H1 (cell line): ENCODE measurements around the gene PPP1R12C. TPM values are rescaled to one million over a fixed set of nuclear protein-coding genes. Genes with fewer than 3 reads are reported as not detected.
A peak's percentile ranks its signal among the peaks of the same experiment; 100 is the strongest.

Source experiments
- ASH2L ChIP-seq: fragments of 200-600, 300-600 bp; sonication (generic); IDR thresholded peaks from one replicate; pipeline ENCODE4 v1.7.1; 2017; ENCODE audit warnings: low read length
- CBX8 ChIP-seq: fragments of 300-800, 300-1000 bp; sonication (generic); IDR thresholded peaks from 2 replicates; pipeline ENCODE4 v1.7.1; 2016; ENCODE audit warnings: low read depth, low read length, borderline replicate concordance
- CEBPB ChIP-seq: IDR thresholded peaks from 2 replicates; pipeline ENCODE4 v1.6.1; 2012; ENCODE audit warnings: low read depth, low read length
- CREB1 ChIP-seq: IDR thresholded peaks from 2 replicates; pipeline ENCODE4 v1.6.1; 2012; ENCODE audit warnings: inconsistent platforms
- CTBP2 ChIP-seq: IDR thresholded peaks from 2 replicates; pipeline ENCODE4 v1.7.0; 2011; ENCODE audit warnings: borderline replicate concordance, mild to moderate bottlenecking, moderate library complexity, mixed read lengths, low read length; ENCODE audit not compliant: insufficient read depth, insufficient read length
- CTCF ChIP-seq, 3 experiments: IDR thresholded peaks; 1 replicate in 2 of 3; 2 replicates in 1 of 3; pipeline versions ENCODE4 v1.5.1 to v1.6.1; 2011; ENCODE audit warnings: low read length in 3 of 3, mild to moderate bottlenecking in 3 of 3, inconsistent platforms in 2 of 3, low read depth in 1 of 3, moderate library complexity in 1 of 3; ENCODE audit not compliant: insufficient read depth in 1 of 3; ENCODE audit errors: control extremely low read depth in 1 of 3
- EZH2 ChIP-seq: fragments of 200-600 bp; sonication (generic); IDR thresholded peaks from 2 replicates; pipeline ENCODE4 v1.7.1; 2012; ENCODE audit warnings: low read depth, mild to moderate bottlenecking, moderate library complexity, low read length, inconsistent platforms; ENCODE audit not compliant: severe bottlenecking
- FOSL1 ChIP-seq: IDR thresholded peaks from 2 replicates; pipeline ENCODE4 v1.6.1; 2011; ENCODE audit warnings: mild to moderate bottlenecking, low read depth, low read length, moderate library complexity; ENCODE audit not compliant: insufficient read depth
- HDAC2 ChIP-seq, 2 experiments: fragments of 300-600 bp in 1 of 2; sonication (generic) in 1 of 2; IDR thresholded peaks; 2 replicates each; pipeline ENCODE4 v1.6.1; 2011 to 2012; ENCODE audit warnings: low read depth in 2 of 2, low read length in 2 of 2, mild to moderate bottlenecking in 2 of 2, moderate library complexity in 2 of 2, borderline replicate concordance in 1 of 2, inconsistent platforms in 1 of 2
- JUND ChIP-seq: IDR thresholded peaks from 2 replicates; pipeline ENCODE4 v1.6.1; 2011; ENCODE audit warnings: mild to moderate bottlenecking, improper control_type of control experiment, low read length
- KDM1A ChIP-seq: fragments of 200-600, 300-600 bp; sonication (generic); IDR thresholded peaks from 2 replicates; pipeline ENCODE4 v1.7.1; 2016; ENCODE audit warnings: mild to moderate bottlenecking, low read length, borderline replicate concordance
- PHF8 ChIP-seq: fragments of 200-600 bp; sonication (generic); conservative IDR thresholded peaks from 2 replicates; pipeline ENCODE4 v1.7.1; 2012; ENCODE audit warnings: low read depth, mild to moderate bottlenecking, inconsistent platforms, low read length, moderate library complexity
- RAD21 ChIP-seq, 2 experiments: IDR thresholded peaks in 1 of 2; conservative IDR thresholded peaks in 1 of 2; 2 replicates each; pipeline ENCODE4 v1.6.1; 2011; ENCODE audit warnings: low read depth in 2 of 2, low read length in 2 of 2, improper control_type of control experiment in 1 of 2, inconsistent platforms in 1 of 2, mild to moderate bottlenecking in 1 of 2, moderate library complexity in 1 of 2
- RNF2 ChIP-seq: fragments of 200-900, 300-1000 bp; sonication (generic); IDR thresholded peaks from 2 replicates; pipeline ENCODE4 v1.7.1; 2016; ENCODE audit warnings: borderline replicate concordance, low read depth, mild to moderate bottlenecking, antibody characterized with exemption, low read length; ENCODE audit not compliant: poor library complexity, severe bottlenecking; ENCODE audit errors: missing control alignments
- SAP30 ChIP-seq: fragments of 300-600 bp; sonication (generic); IDR thresholded peaks from 2 replicates; pipeline ENCODE4 v1.7.1; 2012; ENCODE audit warnings: low read length, moderate library complexity, mild to moderate bottlenecking, inconsistent platforms; ENCODE audit not compliant: insufficient read depth, insufficient replicate concordance
- SIRT6 ChIP-seq: IDR thresholded peaks from one replicate; pipeline ENCODE4 v1.7.1; 2012; ENCODE audit warnings: low read length, inconsistent platforms
- SP2 ChIP-seq: IDR thresholded peaks from 2 replicates; pipeline ENCODE4 v1.6.1; 2012; ENCODE audit warnings: mild to moderate bottlenecking, low read length, inconsistent platforms
- SUZ12 ChIP-seq: fragments of 200-600 bp; sonication (generic); IDR thresholded peaks from 2 replicates; pipeline ENCODE4 v1.6.1; 2012; ENCODE audit warnings: mild to moderate bottlenecking, inconsistent platforms, low read length, moderate library complexity, mixed read lengths
- TBP ChIP-seq: IDR thresholded peaks from 2 replicates; pipeline ENCODE4 v1.6.1; 2011; ENCODE audit warnings: low read depth, low read length, improper control_type of control experiment
- TEAD4 ChIP-seq: IDR thresholded peaks from 2 replicates; pipeline ENCODE4 v1.6.1; 2012; ENCODE audit warnings: low read depth, low read length, inconsistent platforms, mixed read lengths
- polyA plus RNA-seq, 7 experiments: library from polyadenylated mRNA; depleted of rRNA in 3 of 7; stranded (reverse) in 5 of 7; unstranded in 2 of 7; fragments of >200 nt in 5 of 7; fragments of 200-250 nt in 2 of 7; gene quantifications; 1 replicate in 5 of 7; 2 replicates in 1 of 7; 4 replicates in 1 of 7; pipeline versions ENCODE4 v1.2.1 to v1.2.3, GENCODE V29; 2011 to 2013; ENCODE audit warnings: missing spikeins in 2 of 7, mixed read lengths in 2 of 7
- total RNA-seq: library from RNA; stranded (reverse); fragmentation: NEBNext Ultra II Directional; extraction: Animal tissue kit (Norgen Biotek cat#: 25700); gene quantifications from 2 replicates; pipeline ENCODE4 v1.2.1, GENCODE V29; 2021

PPP1R12C gene
- total and polyA plus RNA-seq, 2 of the 8 experiments (the other 6 are each of a cell fraction or from before 2014, with no cell fraction given): 31.7 to 71.5 TPM

GRCh38 chr19:55080968-55081769, 36.3 kb downstream of the PPP1R12C start (continued):
- TF ChIP-seq PHF8: no peak; the same call in 1 of the 2 replicates
- no peak for TF ChIP-seq RAD21 (IDR thresholded peaks at IDR 0.05 in 1 of 2, conservative IDR thresholded peaks at IDR 0.05 in 1 of 2; ENCODE audit: low read depth in 2 of 2, low read length in 2 of 2)
- no peak for TF ChIP-seq TEAD4
- TF ChIP-seq CTCF (IDR thresholded peaks at IDR 0.05; ENCODE audit: control extremely low read depth in 1 of 3, insufficient read depth in 1 of 3, low read depth in 1 of 3, low read length in 3 of 3): no peak
- no peak for TF ChIP-seq KDM1A
- TF ChIP-seq CBX8: no peak
- TF ChIP-seq SIRT6: no peak
- no peak for TF ChIP-seq CTBP2
- peak; percentile 14; the same call in 1 of the 2 replicates for TF ChIP-seq CREB1
- TF ChIP-seq RNF2: no peak
- no peak for TF ChIP-seq FOSL1
- TF ChIP-seq CEBPB: no peak
- no peak for TF ChIP-seq EZH2
- no peak for TF ChIP-seq SUZ12
- TF ChIP-seq SP2: no peak
- TF ChIP-seq SAP30: no peak
- no peak for TF ChIP-seq TBP
- peak; percentile 7 for TF ChIP-seq ASH2L
- TF ChIP-seq HDAC2 (IDR thresholded peaks at IDR 0.05; ENCODE audit: borderline replicate concordance in 1 of 2, low read depth in 2 of 2, low read length in 2 of 2): 0 out of 4 replicates have a peak, but pooled peaks of 1 of the 2 experiments have one; percentile 24
- no peak for TF ChIP-seq JUND
